Measurements from ENCODE around the gene MPZL1. TPM values are rescaled to one million over a fixed set of nuclear protein-coding genes. Genes with fewer than 3 reads are reported as not detected.

The MPZL1 gene
- total RNA-seq, 1 donor = 358 TPM

GRCh38 chr1:167720965-167721616 is 691 bp upstream of the MPZL1 start:
- DNase-seq (ENCODE audit: low read depth) = peak; percentile 70
- peak; percentile 60 for TF ChIP-seq CTCF (IDR thresholded peaks at IDR 0.05; ENCODE audit: insufficient read depth, low read depth, low read length)

GRCh38 chr1:167722152-167722869 is 529 bp downstream of the MPZL1 start:
- H3K4me3 ChIP-seq (ENCODE audit: low read depth, low read length) = peak overlapping the region; percentile 87
- no peak for TF ChIP-seq CTCF (IDR thresholded peaks at IDR 0.05; ENCODE audit: insufficient read depth, low read depth, low read length)
- DNase-seq (ENCODE audit: low read depth) = peak; percentile 42

More at GRCh38 chr1:167720965-167721616, 691 bp upstream of the MPZL1 start:
- peak overlapping the region; percentile 87 for H3K4me3 ChIP-seq (ENCODE audit: low read depth, low read length)

GRCh38 chr1:167722870-167723251 is 1.1 kb downstream of the MPZL1 start:
- no peak for TF ChIP-seq CTCF (IDR thresholded peaks at IDR 0.05; ENCODE audit: insufficient read depth, low read depth, low read length)
- peak overlapping the region; percentile 87 for H3K4me3 ChIP-seq (ENCODE audit: low read depth, low read length)
- peak; percentile 47 for DNase-seq (ENCODE audit: low read depth)

GRCh38 chr1:167723707-167724323 is 2.0 kb downstream of the MPZL1 start:
- DNase-seq (ENCODE audit: low read depth) = no peak
- peak overlapping the region; percentile 87 for H3K4me3 ChIP-seq (ENCODE audit: low read depth, low read length)
- TF ChIP-seq CTCF (IDR thresholded peaks at IDR 0.05; ENCODE audit: insufficient read depth, low read depth, low read length) = no peak

- TF ChIP-seq CTCF (IDR thresholded peaks at IDR 0.05; ENCODE audit: insufficient read depth, low read depth, low read length) = no peak
- H3K4me3 ChIP-seq (ENCODE audit: low read depth, low read length) = no peak overlapping the region
- DNase-seq (ENCODE audit: low read depth) = no peak
These were observed 4.2 kb downstream of the MPZL1 start for GRCh38 chr1:167726008-167726407.

- no peak for TF ChIP-seq CTCF (IDR thresholded peaks at IDR 0.05; ENCODE audit: insufficient read depth, low read depth, low read length)
- DNase-seq (ENCODE audit: low read depth) = peak; percentile 81
- no peak overlapping the region for H3K4me3 ChIP-seq (ENCODE audit: low read depth, low read length)
These were observed 7.1 kb downstream of the MPZL1 start for GRCh38 chr1:167728818-167729410.

All from fibroblast of villous mesenchyme (primary cell).